Smooth muscle cell (in vitro differentiated cells): ENCODE data around the gene HBZ. TPM values are rescaled to one million over a fixed set of nuclear protein-coding genes. Genes with fewer than 3 reads are reported as not detected.
A peak's percentile ranks its signal among the peaks of the same experiment; 100 is the strongest.

Experiments
- DNase-seq: peaks from one replicate; lab custom pipeline; 2025; ENCODE audit not compliant: unreplicated experiment; lab: John Stamatoyannopoulos, UW
- H2AFZ ChIP-seq: fragments of 200-600 bp; sonication (generic); 2 replicates; pipeline ENCODE4 v1.6.0; 2016; ENCODE audit warnings: antibody characterized with exemption, low read depth, mild to moderate bottlenecking
- H3F3A ChIP-seq: fragments of 200-600 bp; sonication (generic); 2 replicates; pipeline ENCODE4 v1.6.0; 2017; ENCODE audit warnings: antibody characterized with exemption, low read depth
- H3K27ac ChIP-seq: fragments of 200-600 bp; sonication (generic); 2 replicates; pipeline ENCODE4 v1.5.1; 2016; ENCODE audit warnings: low read depth, mild to moderate bottlenecking
- H3K27me3 ChIP-seq: fragments of 200-600 bp; sonication (generic); 2 replicates; pipeline ENCODE4 v1.6.1; 2016; ENCODE audit warnings: low read depth, mild to moderate bottlenecking
- H3K36me3 ChIP-seq: fragments of 200-600 bp; sonication (generic); 2 replicates; pipeline ENCODE4 v1.5.1; 2016; ENCODE audit warnings: low read depth
- H3K4me1 ChIP-seq: fragments of 200-600 bp; sonication (generic); 2 replicates; pipeline ENCODE4 v1.5.1; 2016; ENCODE audit warnings: low read depth
- H3K4me2 ChIP-seq: fragments of 200-600 bp; sonication (generic); 2 replicates; pipeline ENCODE4 v1.6.0; 2016; ENCODE audit warnings: mild to moderate bottlenecking
- H3K4me3 ChIP-seq: fragments of 200-600 bp; sonication (generic); 2 replicates; pipeline ENCODE4 v1.5.1; 2016; ENCODE audit warnings: mild to moderate bottlenecking
- H3K79me2 ChIP-seq: fragments of 200-600 bp; sonication (generic); 2 replicates; pipeline ENCODE4 v1.6.0; 2016; ENCODE audit warnings: low read depth, mild to moderate bottlenecking
- H3K9ac ChIP-seq: fragments of 200-600 bp; sonication (generic); 2 replicates; pipeline ENCODE4 v1.6.0; 2016; ENCODE audit warnings: low read depth
- H3K9me3 ChIP-seq: fragments of 200-600 bp; sonication (generic); replicated peaks from 2 replicates; pipeline ENCODE4 v1.5.1; 2016; ENCODE audit warnings: low read depth
- H4K20me1 ChIP-seq: fragments of 200-600 bp; sonication (generic); 2 replicates; pipeline ENCODE4 v1.6.0; 2016; ENCODE audit warnings: low read depth
- CTCF ChIP-seq: fragments of 200-600 bp; sonication (generic); IDR thresholded peaks from 2 replicates; pipeline ENCODE4 v1.5.1; 2017; ENCODE audit warnings: borderline replicate concordance, mild to moderate bottlenecking, antibody characterized with exemption; ENCODE audit not compliant: insufficient read depth, poor library complexity, severe bottlenecking
- WGBS: methylation state at CpG from one replicate; pipeline ENCODE4 v1.1.7; 2016; ENCODE audit warnings: low lambda C conversion rate; 5-methylcytosine and 5-hydroxymethylcytosine counted together
- polyA plus RNA-seq: library from polyadenylated mRNA; unstranded; fragments of >200 nt; fragmentation: Nextera tagmentation; extraction: Ambion mirVana; gene quantifications from 2 replicates; pipeline ENCODE4 v1.2.1, GENCODE V29; 2016
- total RNA-seq: library from RNA; depleted of rRNA; stranded (reverse); fragments of >200 nt; gene quantifications from 2 replicates; pipeline ENCODE4 v1.2.3, GENCODE V29; 2014

HBZ gene
- total and polyA plus RNA-seq, 2 experiments from 2014 or later, result not detected

- peaks cover 23% of the 10 kb centered on the region for H4K20me1 ChIP-seq
- no peak overlapping the region for H3K27ac ChIP-seq
- H3K36me3 ChIP-seq, result no peaks in the 10 kb centered on the region
- peak overlapping the region; percentile 89 for H3K4me2 ChIP-seq
- H2AFZ ChIP-seq, result no peak overlapping the region
- no peak overlapping the region for H3K9ac ChIP-seq
- peaks cover 9% of the 10 kb centered on the region for H3K4me1 ChIP-seq
- H3K4me3 ChIP-seq, result no peak overlapping the region
- TF ChIP-seq CTCF, result no peak
- no peak for DNase-seq
- 88% methylated on average over 17 of the region's 17 CpGs for WGBS
- no peaks in the 10 kb centered on the region for H3K9me3 ChIP-seq
- no peaks in the 10 kb centered on the region for H3K79me2 ChIP-seq
- no peaks in the 10 kb centered on the region for H3F3A ChIP-seq
- H3K27me3 ChIP-seq, result peaks cover 52% of the 10 kb centered on the region
These were observed 27.0 kb downstream of the HBZ start for GRCh38 chr16:179211-180092.

- H3K27ac ChIP-seq, result no peak within 1 kb of the TSS
- no peaks in the 10 kb centered on the region for H3K9me3 ChIP-seq
- no peaks in the 10 kb centered on the region for H3K36me3 ChIP-seq
- H3K9ac ChIP-seq, result no peak within 1 kb of the TSS
- no peak within 1 kb of the TSS for H2AFZ ChIP-seq
- DNase-seq, result peak; percentile 8
- peak; percentile 47 for TF ChIP-seq CTCF
- H4K20me1 ChIP-seq, result peaks cover 31% of the 10 kb centered on the region
- H3F3A ChIP-seq, result no peaks in the 10 kb centered on the region
- WGBS, result 16% methylated on average over 46 of the region's 59 CpGs
- H3K79me2 ChIP-seq, result no peaks in the 10 kb centered on the region
- H3K4me1 ChIP-seq, result peaks cover 9% of the 10 kb centered on the region
- H3K4me2 ChIP-seq, result peak within 1 kb of the TSS; percentile 89
- H3K4me3 ChIP-seq, result peak within 1 kb of the TSS; percentile 42
- peaks cover 44% of the 10 kb centered on the region for H3K27me3 ChIP-seq
These were observed 27.7 kb downstream of the HBZ start, which contains the start of gene HBQ1 for GRCh38 chr16:180101-180675. Gene HBQ1, plus strand, starts transcription at chr16:180459. Its CDS starts 28 bp downstream, at chr16:180487.

GRCh38 chr16:180681-181564 is 28.5 kb downstream of the HBZ start:
- Histone ChIP-seq H3K4me3 (peak overlapping the region; percentile 42), H3F3A (no peaks in the 10 kb centered on the region), H3K4me2 (peak overlapping the region; percentile 89), H3K4me1 (peaks cover 9% of the 10 kb centered on the region), H2AFZ (no peak overlapping the region), H4K20me1 (peaks cover 34% of the 10 kb centered on the region), H3K27ac (no peak overlapping the region), H3K9ac (no peak overlapping the region), H3K36me3 (no peaks in the 10 kb centered on the region), H3K27me3 (peaks cover 39% of the 10 kb centered on the region), H3K79me2 (no peaks in the 10 kb centered on the region), H3K9me3 (no peaks in the 10 kb centered on the region)
- no peak for DNase-seq
- TF ChIP-seq CTCF, result no peak
- WGBS, result 6% methylated on average over 76 of the region's 89 CpGs
